NOMO-1 treated with dmso at 0.1 percent for 144 hours (cell line): ENCODE results near the gene SART1.

ENCODE experiments used
- DNase-seq: peaks from one replicate; lab custom pipeline; 2025; ENCODE audit not compliant: unreplicated experiment; lab: John Stamatoyannopoulos, UW

SART1 gene

GRCh38 chr11:65961267-65962140, at the start of gene SART1:
SART1 (plus strand) TSS chr11:65961734; CDS start chr11:65961781, 47 bp downstream.
- DNase-seq: peak; percentile 98

GRCh38 chr11:65912845-65913244, 48.7 kb upstream of the SART1 start:
- no peak for DNase-seq

GRCh38 chr11:65915101-65915820, 46.3 kb upstream of the SART1 start:
- DNase-seq: no peak

- DNase-seq: no peak
These were observed 45.7 kb upstream of the SART1 start for GRCh38 chr11:65915821-65916251.

- DNase-seq: no peak
These were observed 45.1 kb upstream of the SART1 start for GRCh38 chr11:65916391-65916790.

GRCh38 chr11:65917077-65917433, 44.5 kb upstream of the SART1 start:
- no peak for DNase-seq

GRCh38 chr11:65917434-65918210, 43.9 kb upstream of the SART1 start:
- DNase-seq: no peak

- DNase-seq: no peak
These were observed 43.1 kb upstream of the SART1 start, which contains the start of gene C11orf68 for GRCh38 chr11:65918211-65919140. C11orf68 (minus strand) TSS chr11:65919062; CDS start chr11:65919031, 31 bp downstream.

- peak; percentile 98 for DNase-seq
These were observed 42.4 kb upstream of the SART1 start, which contains the start of gene DRAP1 for GRCh38 chr11:65919141-65919572. DRAP1 (plus strand) TSS chr11:65919426; CDS start chr11:65919502, 76 bp downstream.

- peak; percentile 20 for DNase-seq
These were observed 41.8 kb upstream of the SART1 start for GRCh38 chr11:65919573-65920371.

GRCh38 chr11:65920372-65920802, 41.1 kb upstream of the SART1 start:
- DNase-seq: no peak

GRCh38 chr11:65921033-65921555, 40.4 kb upstream of the SART1 start:
- no peak for DNase-seq

- no peak for DNase-seq
These were observed 39.7 kb upstream of the SART1 start for GRCh38 chr11:65921876-65922275.

- no peak for DNase-seq
These were observed 39.0 kb upstream of the SART1 start for GRCh38 chr11:65922565-65922964.

GRCh38 chr11:65925397-65925796, 36.1 kb upstream of the SART1 start:
- no peak for DNase-seq

GRCh38 chr11:65927904-65928397, 33.6 kb upstream of the SART1 start:
- DNase-seq: peak; percentile 57

- DNase-seq: no peak
These were observed 32.9 kb upstream of the SART1 start for GRCh38 chr11:65928667-65929066.

- DNase-seq: no peak
These were observed 29.6 kb upstream of the SART1 start for GRCh38 chr11:65931773-65932557.
